HCT116 (cell line): ENCODE results near the gene PACSIN2. TPM values are rescaled to one million over a fixed set of nuclear protein-coding genes. Genes with fewer than 3 reads are reported as not detected.

Source experiments
- CBX3 ChIP-seq: IDR thresholded peaks from 2 replicates; pipeline ENCODE4 v1.6.1; 2012; ENCODE audit warnings: low read depth
- CEBPB ChIP-seq: IDR thresholded peaks from 2 replicates; pipeline ENCODE4 v1.6.1; 2012; ENCODE audit warnings: low read depth
- EGR1 ChIP-seq: IDR thresholded peaks from 2 replicates; pipeline ENCODE4 v1.6.1; 2012; ENCODE audit warnings: low read depth
- JUND ChIP-seq: IDR thresholded peaks from 2 replicates; pipeline ENCODE4 v1.6.1; 2012
- POLR2AphosphoS5 ChIP-seq: IDR thresholded peaks from 2 replicates; pipeline ENCODE4 v1.6.1; 2011; ENCODE audit warnings: mild to moderate bottlenecking, low read depth, low read length, moderate library complexity
- RAD21 ChIP-seq: IDR thresholded peaks from 2 replicates; pipeline ENCODE4 v1.6.1; 2012; ENCODE audit warnings: low read depth, mild to moderate bottlenecking
- SIN3A ChIP-seq: IDR thresholded peaks from 2 replicates; pipeline ENCODE4 v1.6.1; 2012; ENCODE audit warnings: low read depth
- ZFX ChIP-seq: fragments of 450-650 bp; IDR thresholded peaks from 2 replicates; pipeline ENCODE4 v1.6.1; 2017
- ZNF274 ChIP-seq: fragments of 200-500 bp; sonication (Bioruptor generic); IDR thresholded peaks from 2 replicates; pipeline ENCODE4 v1.6.1; 2014; ENCODE audit warnings: mild to moderate bottlenecking, low read depth, low read length, inconsistent platforms
- total RNA-seq: library from RNA; stranded (reverse); gene quantifications from one replicate; pipeline ENCODE4 v1.2.1, GENCODE V29; 2021; ENCODE audit not compliant: unreplicated experiment
- TF ChIP-seq, protein P1 (sequence below): IDR thresholded peaks from 2 replicates; pipeline ENCODE4 v1.6.1; 2012; ENCODE audit warnings: low read depth
- TF ChIP-seq, protein P2 (sequence below): IDR thresholded peaks from 2 replicates; pipeline ENCODE4 v1.6.1; 2012

PACSIN2 gene
- total RNA-seq, 1 experiment from 2014 or later, result 48.2 TPM

DNA sequence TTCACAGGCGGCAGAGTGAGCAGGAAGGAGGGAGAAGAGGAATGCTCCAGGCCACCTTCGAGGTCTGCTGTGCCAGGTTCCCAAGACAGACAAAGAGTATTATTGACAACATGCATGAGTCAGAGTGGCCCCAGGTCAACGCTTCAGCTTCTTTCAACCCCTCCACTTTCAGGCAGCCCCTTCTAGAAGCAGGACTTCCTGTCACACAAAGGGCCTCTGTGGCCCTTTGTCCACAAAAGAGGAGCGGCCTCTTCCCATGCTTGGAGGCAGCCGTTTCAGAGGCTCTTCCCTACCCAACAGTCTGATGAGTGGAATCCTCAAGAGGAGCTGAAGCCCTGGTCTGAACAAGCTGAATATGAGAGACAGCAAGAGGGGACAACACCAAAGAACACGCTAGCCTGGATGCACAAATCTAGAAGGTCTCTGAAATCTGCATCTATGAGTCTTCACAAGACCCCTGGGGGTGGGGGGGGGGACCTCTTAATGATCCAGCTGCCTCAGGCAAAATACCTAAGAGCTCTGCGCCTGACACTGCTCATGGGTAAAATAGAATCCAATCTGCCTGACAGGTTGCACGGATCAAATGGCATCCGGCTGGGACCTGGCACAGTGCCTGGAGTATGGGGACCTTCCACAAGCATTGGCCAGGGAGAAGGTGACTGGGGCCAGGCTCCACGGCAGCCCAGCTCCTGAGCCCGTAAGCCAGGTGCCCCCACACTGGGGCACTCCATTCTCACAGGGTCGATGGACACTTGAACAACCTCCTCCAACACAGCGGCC is 67.5 kb downstream of the PACSIN2 start (continued):
- TF ChIP-seq SIN3A (peak; percentile 37; the same call in 1 of the 2 replicates), RAD21 (0 out of 2 replicates have a peak, but pooled peaks have one; percentile 3), POLR2AphosphoS5 (no peak; the same call in 1 of the 2 replicates), CEBPB (no peak), JUND (peak; percentile 63), ZFX (no peak), CBX3 (no peak), EGR1 (no peak), ZNF274 (no peak)
- TF ChIP-seq, protein P1, sequence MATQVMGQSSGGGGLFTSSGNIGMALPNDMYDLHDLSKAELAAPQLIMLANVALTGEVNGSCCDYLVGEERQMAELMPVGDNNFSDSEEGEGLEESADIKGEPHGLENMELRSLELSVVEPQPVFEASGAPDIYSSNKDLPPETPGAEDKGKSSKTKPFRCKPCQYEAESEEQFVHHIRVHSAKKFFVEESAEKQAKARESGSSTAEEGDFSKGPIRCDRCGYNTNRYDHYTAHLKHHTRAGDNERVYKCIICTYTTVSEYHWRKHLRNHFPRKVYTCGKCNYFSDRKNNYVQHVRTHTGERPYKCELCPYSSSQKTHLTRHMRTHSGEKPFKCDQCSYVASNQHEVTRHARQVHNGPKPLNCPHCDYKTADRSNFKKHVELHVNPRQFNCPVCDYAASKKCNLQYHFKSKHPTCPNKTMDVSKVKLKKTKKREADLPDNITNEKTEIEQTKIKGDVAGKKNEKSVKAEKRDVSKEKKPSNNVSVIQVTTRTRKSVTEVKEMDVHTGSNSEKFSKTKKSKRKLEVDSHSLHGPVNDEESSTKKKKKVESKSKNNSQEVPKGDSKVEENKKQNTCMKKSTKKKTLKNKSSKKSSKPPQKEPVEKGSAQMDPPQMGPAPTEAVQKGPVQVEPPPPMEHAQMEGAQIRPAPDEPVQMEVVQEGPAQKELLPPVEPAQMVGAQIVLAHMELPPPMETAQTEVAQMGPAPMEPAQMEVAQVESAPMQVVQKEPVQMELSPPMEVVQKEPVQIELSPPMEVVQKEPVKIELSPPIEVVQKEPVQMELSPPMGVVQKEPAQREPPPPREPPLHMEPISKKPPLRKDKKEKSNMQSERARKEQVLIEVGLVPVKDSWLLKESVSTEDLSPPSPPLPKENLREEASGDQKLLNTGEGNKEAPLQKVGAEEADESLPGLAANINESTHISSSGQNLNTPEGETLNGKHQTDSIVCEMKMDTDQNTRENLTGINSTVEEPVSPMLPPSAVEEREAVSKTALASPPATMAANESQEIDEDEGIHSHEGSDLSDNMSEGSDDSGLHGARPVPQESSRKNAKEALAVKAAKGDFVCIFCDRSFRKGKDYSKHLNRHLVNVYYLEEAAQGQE, result no peak
- TF ChIP-seq, protein P2, sequence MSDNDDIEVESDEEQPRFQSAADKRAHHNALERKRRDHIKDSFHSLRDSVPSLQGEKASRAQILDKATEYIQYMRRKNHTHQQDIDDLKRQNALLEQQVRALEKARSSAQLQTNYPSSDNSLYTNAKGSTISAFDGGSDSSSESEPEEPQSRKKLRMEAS, result peak; percentile 33; the same call in 1 of the 2 replicates
